ENCODE measurements around the gene FILIP1.

The FILIP1 gene

DNA sequence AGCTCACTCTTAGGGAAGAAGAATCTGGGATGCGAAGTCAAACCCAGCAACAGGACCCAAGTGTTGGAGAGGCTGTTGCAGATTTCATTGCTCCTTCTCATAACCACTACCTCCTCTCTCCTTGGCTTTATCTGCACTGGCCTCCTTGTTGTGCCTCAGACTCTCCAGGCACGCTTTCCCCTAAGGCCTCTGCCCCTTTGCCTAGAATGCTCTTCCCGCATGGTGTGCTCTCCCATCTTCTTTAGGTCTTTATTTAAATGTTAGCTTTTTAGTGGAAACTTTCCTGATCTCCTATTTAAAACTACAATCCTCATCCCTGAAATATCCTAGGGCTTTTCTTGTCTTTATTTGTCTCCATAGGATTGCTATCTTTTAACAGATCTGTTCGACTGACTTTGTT, 114.1 kb downstream of the FILIP1 start:
- no peak for DNase-seq (ENCODE audit: low spot score)

DNA sequence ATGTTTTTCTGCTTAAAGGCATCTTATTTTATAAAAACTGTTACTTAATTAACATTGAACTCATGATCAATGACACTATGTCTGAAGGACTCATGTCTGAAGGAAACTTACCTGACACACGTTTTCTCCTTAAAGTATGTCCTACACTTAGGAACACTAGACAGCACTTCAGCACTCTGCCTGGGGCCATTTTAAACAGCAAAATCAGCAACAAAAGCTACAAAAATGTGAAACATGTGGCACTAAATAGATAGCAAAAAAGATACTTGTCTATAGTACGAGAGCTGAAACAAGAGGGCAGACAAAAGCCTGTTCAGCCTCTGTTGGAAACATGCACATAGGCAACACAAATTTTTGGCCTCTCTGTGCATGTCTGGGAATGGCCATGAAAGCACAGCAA, 115.5 kb downstream of the FILIP1 start:
- no peak for DNase-seq (ENCODE audit: low spot score)

DNA sequence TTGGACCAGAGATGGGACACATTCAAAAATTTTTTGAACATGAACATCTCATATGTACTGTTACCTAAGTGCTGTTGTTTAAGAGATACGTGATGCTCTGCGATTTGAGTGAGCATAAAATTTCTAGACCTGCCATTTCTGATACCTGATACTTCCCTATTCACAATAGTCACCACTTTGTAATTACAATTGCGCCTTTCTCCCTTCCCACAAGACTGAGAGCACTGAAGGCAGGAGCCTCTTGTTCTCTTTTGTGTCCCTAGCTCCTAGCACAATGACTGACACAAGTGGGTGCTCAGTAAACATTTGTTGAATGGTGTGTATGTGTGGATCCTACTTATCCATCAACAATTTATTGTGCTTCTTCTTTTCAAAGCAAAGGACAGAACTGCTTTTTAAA, 116.2 kb downstream of the FILIP1 start:
- no peak for DNase-seq (ENCODE audit: low spot score)

DNA sequence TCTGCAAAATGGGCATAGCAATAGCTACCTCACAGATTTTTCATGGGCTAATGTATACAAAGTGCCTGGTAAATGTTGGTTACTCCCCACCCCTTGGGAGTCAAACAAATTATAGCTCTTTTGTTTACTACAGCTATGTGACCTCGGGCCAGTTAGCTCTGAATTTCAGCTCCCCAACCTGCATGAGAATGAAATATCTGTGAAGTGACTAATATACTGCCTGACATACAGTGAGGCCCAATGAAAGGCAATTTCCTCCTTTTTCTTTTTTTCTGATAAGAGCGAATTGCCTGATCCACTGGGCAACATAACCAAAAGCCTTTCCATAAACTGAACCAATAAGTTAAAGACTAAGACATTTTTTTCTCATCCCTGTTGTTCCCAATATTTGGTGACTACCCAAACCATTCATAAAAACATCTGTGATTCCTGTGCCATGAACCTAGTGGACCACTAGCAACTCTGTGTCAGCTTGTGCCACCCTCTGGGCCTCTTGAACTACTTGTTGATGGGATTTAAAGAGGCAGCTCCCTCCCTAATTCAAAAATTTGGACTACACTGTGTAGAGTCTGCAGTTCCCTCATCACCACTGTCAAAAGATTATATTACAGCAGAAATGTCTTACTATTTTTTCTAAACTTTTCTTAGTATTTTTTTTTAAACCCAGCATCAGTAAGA, 117.1 kb downstream of the FILIP1 start:
- no peak for DNase-seq (ENCODE audit: low spot score)

DNA sequence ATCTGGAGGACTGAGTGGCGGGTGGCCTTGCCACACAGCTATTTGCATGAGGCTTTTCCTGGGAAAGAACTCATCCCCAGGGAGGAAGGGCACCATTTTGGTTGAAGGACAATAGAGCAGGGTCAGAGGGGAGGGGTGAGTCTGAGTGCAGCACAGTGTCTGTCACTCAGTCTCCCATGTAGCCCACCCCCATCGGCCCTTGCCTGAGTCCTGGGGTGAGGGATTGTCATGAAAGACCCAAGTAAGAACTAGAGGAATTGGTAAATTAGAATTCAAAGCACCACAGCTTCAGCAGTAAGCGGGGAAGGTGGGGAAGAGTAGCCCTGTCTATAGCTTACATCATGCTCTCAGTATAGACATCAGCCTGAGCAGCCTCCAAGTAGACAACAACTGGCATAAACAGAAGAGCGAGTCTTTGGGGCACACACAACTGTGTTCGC, 118.6 kb downstream of the FILIP1 start:
- no peak for DNase-seq (ENCODE audit: low spot score)

DNA sequence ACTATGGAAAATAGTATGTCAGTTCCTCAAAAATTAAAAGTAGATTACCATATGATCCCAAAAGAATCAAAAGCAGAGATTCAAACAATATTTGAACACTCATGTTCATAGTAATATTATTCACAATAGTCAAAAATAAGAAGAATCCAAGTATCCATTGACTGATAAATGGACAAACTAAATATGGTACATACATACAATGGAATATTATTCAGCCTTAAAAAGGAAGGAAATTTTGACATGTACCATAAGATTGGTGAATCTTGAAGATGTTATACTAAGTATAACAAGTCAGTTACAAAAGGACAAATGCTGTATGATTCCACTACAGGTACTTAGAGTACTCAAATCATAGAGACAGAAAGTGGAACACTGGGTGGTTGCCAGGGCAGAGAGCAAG, 120.7 kb downstream of the FILIP1 start:
- DNase-seq (ENCODE audit: low spot score), result no peak

DNA sequence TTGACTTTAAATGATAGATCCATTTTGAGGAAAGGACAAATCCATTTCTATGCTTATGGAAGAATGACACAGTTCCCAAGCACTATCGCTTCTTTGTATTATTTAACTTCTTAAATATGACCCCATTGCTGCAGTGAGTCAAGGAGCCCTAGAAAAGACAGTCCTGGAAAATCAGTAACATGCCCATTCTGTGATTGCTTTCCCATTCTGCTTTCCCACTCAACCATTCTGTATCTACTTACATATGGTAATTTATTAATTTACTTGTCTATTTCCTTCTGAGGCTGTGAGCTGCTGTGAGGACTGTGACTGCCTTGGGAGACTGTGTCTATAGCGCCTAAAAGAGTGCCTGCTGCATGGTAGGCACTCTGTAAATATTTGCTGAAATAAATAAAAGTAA, 123.6 kb downstream of the FILIP1 start:
- no peak for DNase-seq (ENCODE audit: low spot score)

DNA sequence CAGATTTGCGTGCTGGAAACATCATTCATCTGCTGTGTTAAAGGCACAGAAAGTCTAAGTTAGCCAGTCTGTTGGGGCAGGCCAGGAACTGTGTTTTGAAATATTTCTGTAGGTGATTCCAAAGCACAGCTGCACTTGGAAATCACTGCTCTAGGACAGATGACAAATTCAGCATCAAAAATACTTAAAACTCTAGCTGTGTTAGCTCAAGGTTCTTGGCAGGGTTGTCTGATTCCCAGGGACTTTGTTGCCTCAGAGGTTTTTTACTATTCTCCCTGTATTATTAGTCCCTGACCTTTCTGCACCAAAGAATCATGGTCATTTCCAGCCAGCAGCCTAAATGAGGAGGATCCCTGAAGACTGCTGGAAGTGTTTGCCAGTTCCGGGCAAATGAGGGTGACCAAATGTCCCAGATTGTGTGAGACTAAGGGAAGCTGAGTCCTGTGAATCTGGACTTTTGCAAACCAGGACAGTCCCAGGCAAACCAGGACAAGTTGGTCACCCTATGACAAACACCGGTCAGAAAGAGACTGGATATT, 124.7 kb downstream of the FILIP1 start:
- no peak for DNase-seq (ENCODE audit: low spot score)

DNA sequence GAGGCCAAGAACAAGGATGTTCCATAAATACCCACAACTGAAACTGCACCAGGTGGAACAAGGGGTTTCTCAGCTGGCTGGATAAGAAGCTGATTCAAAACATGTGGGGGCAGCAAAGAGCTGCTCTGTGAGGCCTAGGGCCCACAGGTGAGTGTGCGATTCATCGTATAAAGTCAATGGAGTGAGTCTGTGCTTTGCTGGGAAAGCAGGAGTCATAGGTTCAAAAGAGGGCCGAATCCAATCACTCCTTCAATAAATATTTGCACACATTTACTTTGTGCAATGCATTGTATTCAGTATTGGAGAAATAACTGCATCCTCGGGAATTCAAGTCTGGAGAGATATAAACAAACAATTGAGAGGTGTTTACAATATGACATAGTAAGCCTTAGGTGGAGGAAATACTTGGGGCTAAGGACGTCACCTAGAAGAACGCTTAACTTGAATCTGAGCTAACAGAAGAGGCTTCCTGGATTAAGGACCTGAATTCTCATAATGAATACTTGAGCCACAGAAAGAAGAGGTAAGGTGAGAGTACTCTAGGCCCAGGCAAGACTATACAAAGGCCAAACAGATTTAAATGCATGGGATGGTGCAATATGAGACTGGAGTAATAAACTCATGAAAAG, 125.3 kb downstream of the FILIP1 start:
- peak; percentile 30 for DNase-seq (ENCODE audit: low spot score)

DNA sequence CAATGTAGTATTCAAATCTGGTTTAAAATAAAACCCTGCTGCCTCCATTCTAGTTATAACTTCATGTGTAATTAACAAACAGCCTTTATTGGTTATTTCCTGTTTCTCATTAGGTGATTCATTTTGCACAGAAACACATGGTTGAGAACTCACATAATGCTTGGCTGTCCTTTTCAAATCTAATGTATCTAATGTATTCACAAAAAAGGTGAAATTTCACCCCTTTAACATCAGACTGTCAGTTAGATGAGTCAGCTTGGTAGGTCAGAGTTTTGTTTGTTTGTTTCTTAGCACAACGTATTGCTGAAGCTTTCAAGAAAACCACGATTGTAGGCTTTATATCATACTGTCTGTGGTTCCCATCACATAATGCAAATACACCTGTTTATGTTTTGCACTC, 130.3 kb downstream of the FILIP1 start:
- DNase-seq (ENCODE audit: low spot score), result peak; percentile 14

DNA sequence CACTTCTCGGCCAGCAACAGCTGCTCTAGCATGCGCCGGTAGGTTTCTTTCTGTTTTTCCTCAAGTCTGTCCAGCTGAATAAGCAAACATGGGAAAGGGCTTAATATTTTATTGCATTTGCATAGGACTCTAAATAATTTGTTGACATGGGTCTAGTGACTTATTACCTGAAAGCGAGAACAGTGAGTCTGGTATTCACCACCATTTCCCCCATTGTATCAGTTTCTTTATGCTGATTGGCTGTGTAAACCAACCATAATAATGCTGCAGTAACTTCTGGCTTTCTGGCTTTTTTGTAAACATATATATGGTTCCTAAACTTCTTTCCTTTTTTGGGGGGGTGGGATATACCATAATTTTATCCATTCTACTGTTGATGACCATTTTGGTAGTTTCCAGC, 140.0 kb downstream of the FILIP1 start:
- DNase-seq (ENCODE audit: low spot score), result no peak

DNA sequence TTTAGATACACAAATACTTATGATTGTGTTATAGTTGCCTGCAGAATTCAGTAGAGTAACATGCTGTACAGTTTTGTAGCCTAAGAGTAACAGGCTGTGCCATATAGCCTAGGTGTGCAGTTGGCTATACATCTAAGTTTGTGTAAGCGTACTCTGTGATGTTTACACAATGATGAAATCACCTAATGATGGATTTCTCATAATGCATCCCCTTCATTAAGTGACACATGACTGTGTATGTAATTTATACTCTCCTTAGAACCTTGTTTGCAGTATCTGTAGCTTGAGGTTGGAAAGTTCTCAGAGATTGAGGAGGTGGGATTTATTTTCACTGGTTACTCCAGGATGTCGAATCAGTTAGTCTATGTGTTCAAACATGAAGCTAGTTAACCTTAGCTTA, 142.0 kb downstream of the FILIP1 start:
- DNase-seq (ENCODE audit: low spot score), result no peak

DNA sequence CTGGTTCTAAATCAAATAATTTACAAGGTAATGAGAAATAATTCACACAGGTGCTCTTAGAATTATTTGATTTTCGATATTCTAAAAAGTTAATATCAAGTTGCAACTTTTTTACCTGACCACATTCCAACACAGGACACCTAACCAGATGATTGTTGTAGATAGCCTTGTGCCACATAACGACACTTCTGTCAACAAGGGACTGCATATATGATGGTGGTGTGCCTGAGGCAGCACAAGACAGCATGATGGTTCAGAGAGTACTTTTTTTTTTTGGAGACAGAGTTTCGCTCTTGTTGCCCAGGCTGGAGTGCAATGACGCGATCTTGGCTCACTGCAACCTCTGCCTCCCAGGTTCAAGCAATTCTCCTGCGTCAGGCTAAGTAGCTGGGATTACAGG, 142.8 kb downstream of the FILIP1 start:
- no peak for DNase-seq (ENCODE audit: low spot score)

DNA sequence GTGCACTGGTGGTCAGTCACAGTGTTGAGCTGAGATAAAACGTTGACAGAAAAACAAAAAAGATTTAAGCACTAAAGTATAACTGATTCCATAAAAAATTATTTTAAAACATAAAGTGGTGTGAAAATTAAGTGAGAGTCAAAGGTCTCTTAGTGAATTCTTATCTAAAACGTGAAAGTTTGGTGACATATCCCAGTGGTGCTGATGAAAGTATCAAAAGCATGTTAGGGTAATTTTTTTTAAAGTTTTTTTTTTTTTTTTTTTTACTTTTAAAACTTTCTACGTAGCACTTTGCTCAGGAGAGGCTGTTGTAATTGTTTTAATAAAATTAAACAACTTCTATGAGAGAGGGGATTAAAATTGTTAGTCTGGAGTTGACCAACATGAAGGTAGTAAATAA, 143.4 kb downstream of the FILIP1 start:
- no peak for DNase-seq (ENCODE audit: low spot score)

DNA sequence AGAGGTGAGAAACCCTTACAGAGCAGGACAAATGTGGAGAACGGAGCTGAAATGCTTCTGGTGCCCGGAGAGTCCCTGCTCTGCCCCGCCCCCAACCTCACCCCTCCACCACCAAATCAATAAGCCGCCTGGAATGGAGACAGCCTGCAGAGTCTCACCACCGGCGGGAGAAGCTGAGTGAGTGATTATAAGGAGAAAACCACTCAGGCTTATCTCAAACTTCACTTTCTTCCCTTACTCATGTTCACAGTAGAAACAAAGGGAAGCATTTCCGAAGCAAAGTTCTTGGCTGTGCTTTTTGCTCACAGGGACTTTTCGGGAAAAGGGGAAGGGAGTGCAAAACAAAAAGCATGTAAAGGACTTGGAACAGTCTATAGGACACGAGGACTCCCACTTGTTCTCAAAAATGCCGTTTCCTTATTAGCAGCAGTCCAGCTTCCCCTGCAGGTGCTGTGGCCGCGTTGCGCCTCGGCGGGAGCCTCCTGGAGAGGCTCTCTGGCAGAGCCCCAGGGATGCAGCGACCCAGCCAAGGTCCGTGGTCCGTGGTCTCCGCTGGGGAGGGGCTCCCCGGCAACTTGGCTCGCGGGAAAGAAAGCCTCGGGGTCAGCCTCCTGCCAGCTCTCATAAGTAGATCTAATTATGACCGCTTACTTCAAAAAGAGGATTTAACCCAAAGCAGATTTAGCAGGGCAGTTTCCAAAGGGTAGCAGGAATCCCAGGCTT, 144.2 kb downstream of the FILIP1 start:
- DNase-seq (ENCODE audit: low spot score), result no peak

DNA sequence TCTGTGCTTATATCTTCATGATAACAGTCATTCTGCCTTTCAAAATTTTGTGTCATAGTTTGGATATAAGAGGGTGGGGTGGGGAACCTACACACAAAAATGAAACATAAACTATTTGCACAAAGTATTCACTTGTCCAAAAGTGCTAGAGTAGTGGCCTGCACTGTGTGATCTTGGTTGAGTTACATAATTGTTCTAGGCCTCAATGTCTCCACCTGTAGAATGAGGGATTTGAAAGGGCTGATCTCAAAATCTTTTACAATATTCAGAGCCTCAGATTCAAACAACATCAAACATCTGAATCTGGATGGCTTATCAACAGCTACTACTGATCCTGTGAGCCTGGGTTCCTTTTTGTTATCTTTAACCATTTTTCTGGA, 144.7 kb downstream of the FILIP1 start:
- no peak for DNase-seq (ENCODE audit: low spot score)

DNA sequence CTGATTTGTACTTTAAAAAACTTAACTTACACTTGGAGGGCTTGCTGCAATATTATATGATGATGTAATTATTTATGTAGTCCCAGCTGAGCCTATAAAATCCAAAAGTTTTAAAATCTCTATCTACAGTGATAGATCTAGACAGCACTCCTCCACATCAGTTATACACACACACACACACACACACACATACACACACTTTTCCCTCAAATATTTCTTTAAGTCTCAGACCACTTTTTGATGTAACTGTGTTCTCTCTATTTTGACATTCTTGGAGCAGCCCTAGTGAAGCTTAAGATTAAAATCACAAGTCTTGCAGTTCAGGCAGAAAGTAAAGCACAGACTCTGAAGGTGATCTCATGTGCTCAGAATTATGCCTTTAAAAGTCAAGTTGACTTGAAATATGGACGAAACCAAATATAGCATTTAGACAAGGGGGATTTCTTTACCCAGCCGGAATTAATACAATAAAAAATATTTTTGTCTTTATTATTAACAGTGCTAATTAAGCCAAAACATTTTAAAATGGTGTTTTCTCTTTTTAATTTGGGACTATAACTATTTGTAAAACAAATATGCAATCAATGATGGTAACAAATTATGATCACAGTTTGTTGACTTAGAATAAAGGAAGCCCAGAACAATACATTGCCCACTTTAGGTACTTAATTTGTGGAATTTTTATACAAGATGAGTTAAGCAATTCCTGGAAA, 145.5 kb downstream of the FILIP1 start:
- no peak for DNase-seq (ENCODE audit: low spot score)

DNA sequence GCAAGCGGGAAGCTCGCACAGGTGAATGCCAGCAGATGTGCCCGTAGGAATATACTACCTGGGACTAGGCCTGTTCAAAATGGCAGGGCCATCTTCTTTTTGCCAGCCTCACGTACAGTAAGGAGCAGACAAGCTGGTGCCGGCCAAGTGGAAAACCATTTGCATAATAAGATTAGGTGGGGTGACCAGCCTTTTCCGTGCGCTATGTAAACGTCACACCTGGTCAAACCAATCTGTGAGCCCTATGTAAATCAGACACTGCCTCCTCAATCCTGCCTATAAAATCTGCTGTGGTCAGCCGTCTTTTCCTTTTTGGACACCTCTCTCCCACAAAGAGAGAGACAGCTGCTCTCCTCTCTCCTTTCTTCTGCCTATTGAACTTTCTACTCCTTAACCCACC, 148.2 kb downstream of the FILIP1 start:
- DNase-seq (ENCODE audit: low spot score), result no peak

DNA sequence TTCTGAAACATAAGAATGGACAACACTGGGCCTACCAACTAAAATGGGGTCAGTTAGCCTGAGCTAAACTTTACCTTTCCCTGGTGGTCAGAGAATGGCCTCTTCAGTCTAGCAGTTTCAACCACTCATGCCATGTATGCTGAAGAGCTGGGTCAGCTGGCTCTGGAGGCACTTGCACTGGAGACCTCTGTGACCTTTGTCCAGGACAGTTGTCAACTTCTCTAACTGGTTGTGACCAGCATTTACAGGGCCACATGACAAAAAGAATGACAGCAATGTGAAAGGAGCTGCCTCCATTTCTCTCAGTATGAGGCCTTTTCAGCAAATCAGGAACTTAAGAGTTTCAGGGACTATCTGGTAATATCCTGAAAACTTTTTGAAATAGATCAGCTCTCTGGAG, 149.1 kb downstream of the FILIP1 start:
- peak; percentile 38 for DNase-seq (ENCODE audit: low spot score)

DNA sequence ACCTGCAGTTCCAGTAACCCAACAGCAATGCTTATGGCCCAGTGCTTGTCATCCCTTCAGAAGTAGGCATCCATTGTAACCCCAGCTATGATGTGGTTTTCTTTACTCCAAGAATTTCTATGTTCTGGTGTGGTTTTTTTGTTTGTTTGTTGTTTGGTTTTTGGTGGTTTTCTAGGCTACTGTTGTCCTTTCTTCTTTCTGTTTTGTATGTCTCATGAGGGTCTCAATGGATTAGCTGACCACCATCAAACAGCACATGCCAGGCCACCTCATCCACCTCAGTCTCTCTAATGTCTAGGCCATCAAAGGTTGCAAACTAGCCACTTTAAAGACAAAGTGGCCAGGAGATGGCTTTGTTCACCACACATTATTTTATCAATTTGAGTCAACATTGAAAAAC, 149.6 kb downstream of the FILIP1 start:
- peak; percentile 92 for DNase-seq (ENCODE audit: low spot score)

DNA sequence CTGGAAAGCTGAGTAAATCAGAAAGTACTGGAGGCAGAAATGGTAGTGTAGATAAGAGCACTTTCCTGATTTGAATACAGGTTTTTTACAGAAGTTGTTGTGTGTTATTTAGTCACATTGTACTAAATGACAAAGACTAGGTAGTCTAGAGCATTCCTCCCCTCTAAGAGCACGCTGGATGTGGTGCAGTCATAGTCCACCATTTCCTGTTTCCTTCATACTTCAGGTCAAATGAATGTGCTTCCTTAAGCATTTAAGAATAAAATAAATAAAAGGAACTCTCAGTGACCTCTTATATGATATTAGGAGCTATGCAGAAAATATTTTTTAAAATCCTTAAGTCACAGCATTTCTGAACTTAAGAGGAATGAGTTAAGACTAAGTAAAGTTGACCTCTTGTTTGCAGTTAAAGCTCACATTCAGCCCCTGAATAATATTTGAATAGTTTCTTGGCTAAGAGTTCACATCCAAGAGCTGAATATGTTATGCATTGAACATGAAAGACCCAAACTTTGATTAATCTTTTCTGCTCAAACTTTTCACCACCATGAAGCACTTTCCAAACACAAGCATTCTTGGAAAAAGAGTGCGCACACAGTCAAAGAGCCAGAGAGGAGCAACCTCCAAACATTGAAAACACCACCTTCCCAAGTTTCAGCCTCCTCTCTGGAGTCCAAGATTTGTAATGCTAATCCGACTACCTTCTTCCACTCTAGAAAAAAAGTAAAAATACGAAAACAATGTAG, 155.6 kb downstream of the FILIP1 start:
- no peak for DNase-seq (ENCODE audit: low spot score)
